CD4-positive, alpha-beta T cell treated with Interleukin-4 for 1 hour (primary cell): ENCODE results near the gene ZCCHC12.
"Not testable (repeated sequence)": the region's sequence is repeated elsewhere in the genome, so short reads cannot be mapped to it uniquely, and the experiment has no call there.

Experiments
- DNase-seq, 2 donors: peaks; one replicate each; pipeline ENCODE4 v3.0.0-alpha.2; 2020 to 2022

Gene ZCCHC12

GRCh38 chrX:118823263-118824172 is at the start of gene ZCCHC12:
Gene ZCCHC12, plus strand, starts transcription at chrX:118823824. Its CDS starts 1,421 bp downstream, at chrX:118825245.
- peak; percentile 30 to 59 for DNase-seq

GRCh38 chrX:118779581-118779980 is 44.0 kb upstream of the ZCCHC12 start:
- no peak for DNase-seq

GRCh38 chrX:118780509-118780908 is 43.1 kb upstream of the ZCCHC12 start:
- no peak for DNase-seq

- DNase-seq: no peak
Measured at GRCh38 chrX:118780911-118781310, 42.7 kb upstream of the ZCCHC12 start.

- no peak for DNase-seq
Measured at GRCh38 chrX:118795528-118796280, 27.9 kb upstream of the ZCCHC12 start.

GRCh38 chrX:118802857-118803256 is 20.8 kb upstream of the ZCCHC12 start:
- DNase-seq: no peak

- peak; percentile 30 to 43 for DNase-seq
Measured at GRCh38 chrX:118807151-118808017, 16.2 kb upstream of the ZCCHC12 start.

- not testable (repeated sequence) for DNase-seq
Measured at GRCh38 chrX:118817257-118817656, 6.4 kb upstream of the ZCCHC12 start.

GRCh38 chrX:118824173-118824730 is 628 bp downstream of the ZCCHC12 start:
- DNase-seq: no peak

- no peak for DNase-seq
Measured at GRCh38 chrX:118825227-118825626, 1.6 kb downstream of the ZCCHC12 start.

GRCh38 chrX:118839334-118839958 is 15.8 kb downstream of the ZCCHC12 start:
- DNase-seq: peak; percentile 46 to 65

- DNase-seq: peak in 1 of 2 donors; percentile 52
Measured at GRCh38 chrX:118847676-118848075, 24.1 kb downstream of the ZCCHC12 start.

GRCh38 chrX:118853596-118853995 is 30.0 kb downstream of the ZCCHC12 start:
- no peak for DNase-seq

GRCh38 chrX:118855681-118856310 is 32.2 kb downstream of the ZCCHC12 start:
- DNase-seq: no peak

- DNase-seq: no peak
Measured at GRCh38 chrX:118857006-118857405, 33.4 kb downstream of the ZCCHC12 start.

GRCh38 chrX:118861338-118861737 is 37.7 kb downstream of the ZCCHC12 start:
- DNase-seq: no peak

- no peak for DNase-seq
Measured at GRCh38 chrX:118862091-118862490, 38.5 kb downstream of the ZCCHC12 start.

GRCh38 chrX:118862979-118863378 is 39.4 kb downstream of the ZCCHC12 start:
- DNase-seq: no peak

- DNase-seq: no peak
Measured at GRCh38 chrX:118864063-118864635, 40.5 kb downstream of the ZCCHC12 start.

GRCh38 chrX:118865231-118865630 is 41.6 kb downstream of the ZCCHC12 start:
- no peak for DNase-seq

GRCh38 chrX:118867251-118867650 is 43.6 kb downstream of the ZCCHC12 start:
- no peak for DNase-seq
